HG03025 (cell line): ENCODE results near the gene SZRD1.

Experiments used
- ATAC-seq: cut with Tn5 transposase; IDR thresholded peaks from one replicate; pipeline ENCODE4 v1.9.1; 2021; ENCODE audit warnings: mild to moderate bottlenecking, moderate library complexity; ENCODE audit not compliant: unreplicated experiment, low FRiP score

The SZRD1 gene

GRCh38 chr1:16393570-16394521 is 26.8 kb downstream of the SZRD1 start:
- no peak for ATAC-seq

GRCh38 chr1:16394977-16395376 is 27.9 kb downstream of the SZRD1 start:
- no peak for ATAC-seq

DNA sequence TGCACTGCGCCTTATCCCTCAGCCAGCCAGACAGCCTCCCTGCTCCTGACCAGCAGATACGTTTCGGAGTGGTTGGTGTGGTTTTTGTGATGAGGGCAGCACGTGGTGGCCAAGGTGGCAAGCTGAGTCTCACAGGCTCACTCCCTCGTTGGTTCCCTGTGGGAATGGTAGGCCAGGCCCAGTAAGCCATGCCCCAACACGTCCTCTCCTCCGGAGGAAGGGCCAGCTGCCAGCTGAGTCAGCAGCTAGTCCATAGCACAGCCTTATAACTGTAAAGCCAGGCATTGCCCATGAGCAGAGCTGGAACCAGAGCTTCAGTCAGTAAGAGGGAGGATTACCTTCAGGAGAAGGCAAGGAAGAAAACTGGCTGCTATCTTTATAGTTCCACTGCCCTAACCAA is 29.5 kb downstream of the SZRD1 start:
- ATAC-seq = no peak

DNA sequence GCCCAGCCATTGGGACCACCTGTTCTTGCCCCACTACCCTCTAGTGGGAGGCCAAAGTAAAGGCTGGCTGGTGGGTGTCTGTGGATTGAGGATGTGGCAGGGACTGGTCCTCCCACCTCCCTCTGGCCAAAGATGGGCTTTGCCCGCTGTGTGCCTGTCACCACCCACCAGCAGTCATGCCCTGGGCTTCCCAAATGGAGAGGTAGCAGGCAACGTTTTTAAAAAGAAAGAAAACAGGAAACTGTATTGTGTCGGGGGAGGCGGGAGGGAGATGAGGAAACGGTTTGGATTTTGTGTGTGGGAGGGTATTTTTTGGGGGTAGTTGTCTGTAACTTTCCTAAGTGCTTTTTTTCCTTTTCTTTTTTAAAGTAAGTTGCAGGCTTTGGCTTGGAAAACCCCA is 30.1 kb downstream of the SZRD1 start:
- ATAC-seq = no peak

DNA sequence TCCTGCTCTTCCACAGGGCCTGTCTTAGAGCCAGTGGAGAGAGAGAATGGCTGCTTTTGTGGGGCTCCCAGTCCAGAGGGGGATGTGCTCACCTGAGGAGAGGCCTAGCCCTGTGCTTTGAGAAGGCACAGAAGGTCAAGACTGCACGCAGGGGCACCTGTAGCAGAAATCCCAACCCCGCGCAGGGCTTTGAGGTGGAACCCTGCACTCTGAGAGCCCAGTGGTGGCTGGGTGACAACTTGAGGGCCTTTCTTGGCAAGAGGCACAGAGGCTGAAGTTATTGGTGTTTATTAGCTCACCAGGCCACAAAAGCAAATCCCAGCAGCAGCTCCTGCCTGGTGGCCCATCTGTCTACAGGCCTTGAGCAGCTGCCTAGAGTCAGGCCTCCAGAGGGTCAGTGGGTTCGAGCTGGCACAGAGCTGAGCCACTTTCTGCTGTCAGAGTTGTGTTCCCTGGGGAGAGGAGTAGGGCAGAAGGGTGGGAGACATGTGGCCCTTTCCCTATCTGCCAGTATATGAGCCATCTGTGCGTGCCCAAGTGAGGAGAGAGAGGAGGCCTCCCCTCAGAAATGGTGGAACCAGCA is 31.4 kb downstream of the SZRD1 start:
- no peak for ATAC-seq

GRCh38 chr1:16402742-16403141 is 35.7 kb downstream of the SZRD1 start:
- ATAC-seq = no peak

- ATAC-seq = no peak
These were observed 38.4 kb downstream of the SZRD1 start for GRCh38 chr1:16405441-16405840.

DNA sequence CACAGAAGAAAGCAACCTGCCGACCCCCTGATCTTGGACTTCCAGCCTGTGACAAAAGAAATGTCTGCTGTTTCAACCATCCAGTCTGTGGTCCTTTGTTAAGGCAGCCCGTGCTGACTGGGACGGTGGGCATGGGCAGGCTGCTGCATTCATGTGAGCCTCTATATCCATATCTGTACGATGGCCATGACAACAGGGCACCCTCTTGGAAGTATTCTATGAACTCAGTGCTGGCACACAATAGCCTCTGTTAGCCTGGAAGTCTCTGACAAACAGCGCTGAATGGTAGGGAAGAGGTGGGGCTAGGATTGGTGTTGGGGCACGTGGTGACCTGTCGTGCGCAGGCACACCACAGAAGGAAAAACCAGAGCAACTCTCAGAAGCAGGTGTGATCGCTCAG is 39.8 kb downstream of the SZRD1 start:
- ATAC-seq = no peak

DNA sequence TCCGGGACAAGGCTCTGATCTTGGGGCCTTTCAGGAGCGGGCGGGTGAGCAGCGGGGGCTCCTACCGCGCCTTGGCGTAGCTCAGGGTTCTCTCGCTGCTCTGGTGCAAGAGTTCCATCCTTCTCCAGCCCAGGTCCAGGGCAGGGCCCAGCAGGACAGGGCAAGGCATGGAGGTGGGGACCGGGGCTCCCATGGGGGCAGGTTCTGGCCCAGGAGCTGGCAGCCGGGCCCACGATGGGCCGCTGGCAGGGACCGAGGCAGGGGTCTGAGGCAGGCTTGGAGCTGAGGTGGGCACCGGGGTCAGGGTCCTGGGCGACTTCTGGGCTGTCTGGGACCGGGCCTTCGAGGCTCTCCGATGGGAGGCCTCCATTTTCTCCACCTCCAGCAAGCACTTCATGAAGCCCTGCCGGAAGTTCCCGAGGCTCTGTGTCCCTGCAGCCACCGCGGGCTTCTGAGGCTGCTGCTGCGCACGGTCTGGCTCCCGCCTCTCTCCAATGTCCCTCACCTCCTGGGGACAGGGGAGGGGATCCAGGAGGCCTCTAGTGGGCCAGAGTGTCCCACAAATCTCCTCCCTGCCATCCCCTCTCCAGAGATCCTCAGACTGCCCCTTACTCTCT is 42.6 kb downstream of the SZRD1 start:
- no peak for ATAC-seq

DNA sequence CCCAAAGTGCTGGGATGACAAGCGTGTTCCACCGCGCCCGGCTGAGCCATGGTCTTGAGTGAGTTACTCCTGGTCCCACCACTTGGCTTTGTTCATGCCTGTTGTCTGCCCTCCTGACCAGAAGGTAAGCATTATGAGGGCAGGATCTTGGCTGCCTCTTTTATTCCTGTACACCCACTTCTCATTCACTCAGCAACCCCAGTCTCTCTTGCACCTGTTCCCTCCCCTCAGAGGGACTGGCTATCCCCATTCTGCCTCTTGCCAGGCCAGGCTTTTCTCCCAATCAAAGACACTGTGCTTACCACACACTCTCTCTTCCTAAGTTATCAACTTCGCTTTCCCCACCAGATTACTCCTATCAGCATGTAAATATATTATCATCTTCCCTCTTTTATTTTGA is 43.8 kb downstream of the SZRD1 start:
- no peak for ATAC-seq

GRCh38 chr1:16413191-16413590 is 46.1 kb downstream of the SZRD1 start:
- ATAC-seq = no peak

DNA sequence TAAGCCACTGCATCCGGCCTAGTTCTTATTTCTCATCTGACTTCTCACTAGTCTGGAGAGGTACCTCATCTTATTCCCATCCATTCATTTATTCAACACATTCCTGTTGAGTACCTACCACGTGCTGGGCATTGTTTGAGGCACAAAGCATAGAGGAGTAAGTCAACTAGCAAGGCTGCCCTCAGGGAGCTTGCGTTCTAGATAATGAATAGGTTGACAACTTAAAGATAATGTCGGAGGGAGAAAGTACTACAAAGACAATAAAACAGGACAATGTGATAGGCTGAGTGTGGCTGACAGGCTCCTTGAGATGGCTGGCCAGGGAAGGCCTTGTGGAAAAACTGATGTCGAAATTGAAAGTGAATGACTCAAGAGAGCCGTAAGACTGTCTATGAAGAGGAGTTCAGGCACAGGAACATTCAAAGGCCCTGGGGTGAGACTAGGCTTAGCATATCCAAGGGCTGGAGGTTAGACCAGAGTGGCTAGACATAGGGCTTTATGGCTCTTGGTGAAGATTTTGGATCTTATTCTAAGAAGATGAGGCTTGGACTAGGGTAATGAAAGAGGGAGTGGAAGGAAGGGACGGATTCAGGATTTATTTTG is 51.9 kb downstream of the SZRD1 start:
- ATAC-seq = no peak

- ATAC-seq = peak; percentile 49
These were observed 53.5 kb downstream of the SZRD1 start for GRCh38 chr1:16420424-16421118.

DNA sequence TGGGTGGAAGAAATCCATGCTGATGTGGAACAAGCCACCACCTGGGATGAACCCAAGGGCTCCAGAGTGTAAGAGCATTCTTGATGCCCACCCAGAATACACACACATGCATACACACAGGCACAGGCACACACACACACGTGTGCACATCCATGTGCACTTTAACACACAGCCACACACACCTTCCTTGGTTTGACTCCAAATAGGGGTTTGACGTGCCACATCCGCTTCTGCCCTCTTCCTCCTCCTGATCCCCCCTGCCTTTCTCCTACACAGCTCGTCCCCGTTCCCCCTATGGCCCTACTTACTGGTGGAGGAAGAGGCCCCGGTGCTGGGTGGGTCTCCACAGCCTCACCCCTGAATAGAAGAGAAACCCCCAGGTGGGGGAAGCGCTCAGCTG is 54.2 kb downstream of the SZRD1 start:
- no peak for ATAC-seq

DNA sequence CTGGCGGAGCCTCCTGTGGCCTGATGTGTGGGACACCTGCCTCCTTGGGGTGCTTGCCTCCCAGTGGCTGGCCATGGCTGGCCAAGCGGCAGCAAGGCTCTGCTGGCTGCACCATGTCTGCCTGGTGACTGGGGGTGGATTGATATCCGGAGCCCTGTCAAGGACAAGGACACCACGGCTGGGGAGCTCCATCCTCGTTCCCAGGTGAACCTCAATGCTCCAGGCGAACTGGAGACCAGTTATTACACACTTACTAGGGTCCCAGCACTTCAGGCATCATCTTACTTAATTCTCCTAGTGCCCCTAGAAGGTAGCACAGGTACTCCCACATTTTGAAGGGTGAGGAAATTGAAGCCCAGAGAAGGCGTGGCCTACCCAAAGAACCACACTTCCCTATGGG is 55.0 kb downstream of the SZRD1 start:
- ATAC-seq = no peak

DNA sequence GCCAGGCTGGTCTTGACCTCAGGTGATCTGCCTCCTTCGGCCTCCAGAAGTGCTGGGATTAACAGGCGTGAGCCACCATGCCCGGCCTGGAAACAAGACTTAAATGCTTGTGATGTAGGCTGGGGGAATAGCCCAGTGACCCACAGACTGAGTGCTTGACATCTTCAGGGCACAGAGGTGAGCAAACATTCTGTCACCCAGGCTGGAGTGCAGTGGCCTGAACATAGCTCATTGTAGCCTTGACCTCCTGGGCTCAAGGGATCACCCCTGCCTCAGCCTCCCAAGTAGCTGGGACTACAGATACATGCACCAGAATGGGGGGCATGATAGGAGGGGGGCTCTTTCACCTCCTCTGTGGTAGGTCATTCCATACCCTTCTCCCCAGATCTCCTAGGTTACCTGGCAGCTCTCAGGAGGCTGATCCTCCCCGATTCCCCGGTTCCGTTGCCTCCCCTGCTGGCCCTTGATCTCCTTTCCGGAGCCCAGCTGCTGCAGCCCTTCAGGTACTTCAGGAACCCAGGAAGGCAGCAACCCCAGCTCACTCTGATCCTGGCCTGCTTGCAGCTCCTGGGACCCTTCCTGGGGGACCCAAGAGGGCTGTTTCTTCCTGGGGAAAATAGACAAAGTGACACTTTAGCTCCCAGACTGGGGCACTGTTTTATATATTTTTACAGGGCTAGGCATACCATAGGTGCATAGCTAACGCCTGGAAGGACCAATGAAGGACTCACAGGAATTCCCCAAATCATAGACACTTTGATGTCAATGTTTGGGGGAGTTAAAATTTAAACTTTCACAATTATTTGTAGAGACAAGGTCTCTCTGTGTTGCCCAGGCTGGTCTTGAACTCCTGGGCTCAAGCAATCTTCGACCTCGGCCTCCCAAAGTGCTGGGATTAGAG is 58.3 kb downstream of the SZRD1 start:
- no peak for ATAC-seq

DNA sequence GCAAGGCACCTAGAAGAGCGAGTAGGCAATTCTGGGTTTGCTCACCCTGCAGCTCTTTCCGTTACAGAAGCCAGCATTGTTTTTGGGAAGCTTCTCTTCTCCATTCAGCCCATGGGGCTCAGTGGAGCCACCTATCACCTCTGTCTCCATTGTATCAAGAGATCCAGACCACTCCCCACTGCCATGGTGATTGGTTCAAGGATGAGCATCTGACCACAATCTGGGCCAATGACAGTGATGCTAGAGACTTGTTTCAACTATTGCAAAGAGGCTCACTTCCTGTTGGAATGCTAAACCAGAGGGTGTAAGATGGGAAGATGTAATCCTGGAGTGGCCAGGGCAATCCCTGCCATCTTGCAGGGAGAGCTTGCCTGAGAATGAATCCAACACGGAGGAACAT is 63.6 kb downstream of the SZRD1 start:
- ATAC-seq = no peak

GRCh38 chr1:16433030-16433429 is 66.0 kb downstream of the SZRD1 start:
- ATAC-seq = no peak

- ATAC-seq = no peak
These were observed 67.0 kb downstream of the SZRD1 start for GRCh38 chr1:16434007-16434406.

DNA sequence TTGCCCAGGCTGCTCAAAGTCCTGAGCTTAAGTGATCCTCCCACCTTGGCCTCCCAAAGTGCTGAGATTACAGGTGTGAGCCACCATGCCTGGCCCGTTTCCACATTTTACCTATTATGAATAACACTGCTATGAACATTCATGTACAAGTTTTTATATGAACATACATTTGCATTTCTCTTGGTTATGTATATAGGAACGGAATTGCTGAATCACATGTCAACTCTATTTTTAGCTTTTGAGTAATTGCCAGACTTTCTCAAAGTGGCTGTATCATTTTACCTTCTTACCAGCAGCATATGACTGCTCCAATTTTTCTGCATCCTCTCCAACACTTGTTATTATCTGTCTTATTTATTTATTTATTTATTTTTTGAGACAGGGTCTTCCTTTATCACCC is 67.5 kb downstream of the SZRD1 start:
- no peak for ATAC-seq
